GM21786 (cell line): ENCODE measurements around the gene EEF1G.
"Not testable (repeated sequence)": the region's sequence is repeated elsewhere in the genome, so short reads cannot be mapped to it uniquely, and the experiment has no call there.

Experiments
- ATAC-seq: cut with Tn5 transposase; IDR thresholded peaks from one replicate; pipeline ENCODE4 v1.9.1; 2021; ENCODE audit not compliant: unreplicated experiment

The EEF1G gene

DNA sequence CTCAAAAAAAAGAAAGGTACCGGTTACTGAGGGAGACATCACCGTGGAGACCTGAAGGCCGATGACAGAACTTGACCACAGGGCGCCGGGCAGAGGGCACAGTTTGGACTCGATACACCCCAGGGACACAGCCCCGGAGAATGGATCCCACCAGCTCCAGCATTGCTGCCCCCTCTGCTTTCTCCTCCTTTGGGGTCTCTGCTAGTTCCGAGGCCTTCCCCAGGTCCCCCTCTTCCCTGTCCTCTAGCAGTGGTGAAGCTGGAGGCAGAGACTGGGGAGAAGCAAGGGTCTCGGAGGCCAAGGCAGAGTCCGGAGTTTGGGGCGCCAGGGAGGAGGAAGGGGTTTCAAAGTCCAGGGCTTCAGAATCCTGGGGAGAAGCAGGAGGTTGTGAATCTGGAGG is 4.8 kb upstream of the EEF1G start:
- ATAC-seq, result no peak

DNA sequence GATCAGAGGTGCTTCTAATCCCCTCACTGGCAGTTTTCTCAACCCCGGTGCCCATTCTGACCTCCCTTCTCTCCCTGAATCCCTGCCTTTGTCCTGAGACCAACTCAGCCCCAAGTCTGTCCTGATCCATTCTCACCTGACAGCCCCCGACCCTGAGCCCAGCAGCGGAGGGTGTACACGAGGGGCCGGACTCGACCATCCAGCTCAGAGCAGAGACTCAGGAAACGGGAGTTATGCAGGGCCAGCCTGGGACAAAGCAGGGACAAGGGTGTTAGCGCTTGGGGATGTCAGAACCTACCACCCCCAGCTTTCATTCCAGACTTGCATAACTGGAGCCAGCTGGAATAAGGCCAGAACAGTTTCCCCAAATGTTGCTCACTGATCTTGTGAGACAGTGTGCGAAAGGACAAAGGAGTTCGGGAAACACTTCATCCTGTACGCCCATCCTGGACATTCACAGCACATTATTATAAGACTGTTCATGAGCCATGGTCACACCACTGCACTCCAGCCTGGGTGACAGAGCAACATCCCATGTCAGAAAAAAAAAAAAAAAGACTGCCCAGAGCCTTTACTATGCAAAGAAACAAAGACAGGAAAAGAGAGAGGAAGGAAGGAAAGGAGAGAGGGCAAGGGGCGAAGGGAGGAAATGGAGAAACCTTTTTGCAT is 3.5 kb upstream of the EEF1G start:
- no peak for ATAC-seq

DNA sequence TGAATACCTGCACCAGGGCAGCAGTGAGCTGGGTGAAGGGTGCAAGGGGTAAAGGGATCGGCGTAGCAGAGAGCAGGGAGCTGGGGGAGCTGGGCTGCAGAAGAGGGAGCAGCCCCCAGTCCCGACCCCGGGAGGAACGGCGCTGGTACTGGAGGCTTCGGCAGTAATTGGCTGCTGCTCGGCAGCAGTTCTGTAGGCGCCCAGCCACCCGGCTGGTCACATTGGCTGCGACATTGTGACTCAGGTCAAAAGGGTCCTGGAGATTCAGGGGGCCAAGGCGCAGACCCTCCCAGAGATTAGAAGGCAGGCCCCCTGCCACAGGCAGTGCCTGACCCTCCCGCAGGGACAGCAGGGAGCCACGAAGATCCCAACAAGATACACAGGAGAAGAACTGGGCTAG is 2.1 kb upstream of the EEF1G start:
- ATAC-seq, result no peak

DNA sequence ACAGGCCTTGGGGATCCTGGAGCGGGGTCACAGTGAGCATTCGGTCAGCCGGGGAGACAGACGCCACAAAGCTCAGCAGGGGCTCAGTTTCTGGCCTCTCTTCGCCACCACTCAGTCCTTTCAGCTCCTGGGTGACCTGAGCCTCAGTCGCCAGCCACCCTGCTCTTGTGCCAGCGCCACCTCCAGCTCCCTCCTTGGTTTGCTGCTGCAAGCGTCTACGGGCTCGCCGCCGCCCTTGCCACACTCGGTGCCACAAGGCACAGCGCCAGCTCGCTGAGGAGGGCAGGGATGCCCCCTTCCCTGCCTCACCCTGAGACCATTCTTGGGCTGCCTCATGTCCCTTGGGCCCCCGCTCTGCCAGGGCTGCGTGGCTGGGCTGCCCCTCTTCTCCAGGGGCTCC is 1.5 kb upstream of the EEF1G start:
- no peak for ATAC-seq

DNA sequence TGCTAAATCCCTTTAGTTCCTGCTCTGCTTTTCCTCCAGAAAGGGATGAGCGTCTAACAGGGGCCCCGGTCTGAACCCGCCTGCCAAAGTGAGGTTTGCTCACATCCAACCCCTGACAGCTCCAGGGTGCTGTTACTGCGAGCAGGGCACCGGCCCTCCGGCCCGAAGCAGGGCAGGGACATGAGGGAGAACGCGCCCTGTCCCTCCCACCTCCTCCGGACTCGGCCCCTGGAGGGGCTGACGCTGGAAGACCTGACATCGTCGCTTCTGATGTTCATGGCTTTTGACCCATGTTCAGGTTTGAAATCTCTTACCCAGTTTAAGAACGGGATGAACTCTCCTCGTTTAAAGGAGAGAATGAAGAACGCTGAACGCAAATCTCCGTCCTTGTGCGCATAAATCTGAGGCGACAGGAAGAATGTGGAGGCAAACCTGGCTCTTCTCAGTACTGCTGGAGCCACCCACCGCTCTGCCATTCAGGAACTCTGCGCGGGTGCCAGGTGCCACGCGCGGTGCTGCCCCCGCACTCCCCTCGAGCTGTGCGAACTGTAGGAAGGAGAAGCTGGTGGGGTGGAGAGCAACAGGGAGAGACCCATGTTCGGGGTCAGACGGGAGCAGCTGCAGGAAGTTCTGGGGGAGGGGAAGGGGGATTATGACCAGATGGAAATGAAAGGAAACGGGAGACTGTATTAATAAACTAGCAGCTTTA is 826 bp upstream of the EEF1G start:
- peak; percentile 9 for ATAC-seq

DNA sequence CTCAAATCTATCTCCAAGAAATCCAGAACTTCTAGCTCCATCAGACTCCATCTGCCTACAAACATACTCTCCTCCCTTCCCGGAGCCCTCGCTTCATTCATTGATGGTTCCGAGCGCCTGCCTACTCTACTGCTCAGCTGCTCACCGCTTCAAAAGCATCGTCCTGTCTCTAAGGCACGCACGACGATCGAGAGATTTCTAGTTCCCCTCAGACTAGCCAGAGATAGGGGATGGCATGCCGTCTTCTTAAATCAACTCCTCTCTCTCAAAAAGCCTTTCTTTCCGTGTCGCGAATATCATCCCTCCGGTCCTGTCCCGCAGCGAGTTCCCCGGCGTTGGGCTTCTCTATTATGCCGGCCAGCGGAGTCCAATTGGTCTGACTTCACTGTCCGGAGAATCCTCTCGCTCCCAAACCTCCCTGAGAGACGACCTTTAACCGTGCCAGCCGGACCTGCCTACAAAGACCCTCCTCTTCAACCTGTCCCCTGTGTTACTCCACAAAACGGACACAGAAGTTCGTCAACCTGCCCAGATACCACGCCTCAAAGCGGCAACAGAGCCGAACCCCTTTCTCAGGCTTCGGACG is 592 bp downstream of the EEF1G start:
- no peak for ATAC-seq

DNA sequence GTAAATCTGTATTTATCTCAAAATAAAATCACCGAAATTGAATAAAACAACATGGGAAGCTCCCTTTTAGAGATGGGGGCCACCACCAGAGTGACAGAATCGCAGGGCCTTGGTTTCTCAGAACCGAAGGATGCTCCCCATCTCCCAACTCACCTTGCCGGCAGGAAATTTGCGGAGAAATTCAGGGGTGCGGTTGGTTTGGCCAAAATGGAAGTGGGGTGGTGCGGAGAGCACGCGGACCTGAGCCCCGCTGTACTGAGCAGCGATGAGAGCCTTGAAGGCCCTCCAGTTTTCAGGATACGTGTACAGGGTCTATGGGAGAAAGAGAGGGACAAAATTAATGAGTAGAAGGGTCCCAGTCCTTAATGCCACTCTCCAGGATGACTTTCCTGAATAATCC is 1.3 kb downstream of the EEF1G start:
- no peak for ATAC-seq

DNA sequence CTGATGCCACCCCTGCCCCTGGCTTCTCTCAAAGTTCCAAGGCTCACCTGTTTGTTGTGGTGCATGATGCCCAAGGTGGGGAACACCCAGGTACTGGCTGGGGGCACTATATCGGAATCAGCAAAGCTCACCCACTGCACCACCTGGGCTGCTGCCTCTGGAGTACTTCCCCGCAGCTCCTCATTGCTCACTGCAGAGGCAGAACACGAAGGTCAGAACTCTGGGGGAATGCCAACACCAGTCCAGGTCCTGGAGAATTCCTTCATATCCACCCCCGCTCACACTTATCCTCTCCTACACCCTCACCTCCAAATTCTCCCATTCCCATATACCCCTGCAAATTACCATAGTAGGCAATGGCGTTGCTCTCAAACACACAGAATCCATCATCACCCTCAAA is 2.2 kb downstream of the EEF1G start:
- not testable (repeated sequence) for ATAC-seq

DNA sequence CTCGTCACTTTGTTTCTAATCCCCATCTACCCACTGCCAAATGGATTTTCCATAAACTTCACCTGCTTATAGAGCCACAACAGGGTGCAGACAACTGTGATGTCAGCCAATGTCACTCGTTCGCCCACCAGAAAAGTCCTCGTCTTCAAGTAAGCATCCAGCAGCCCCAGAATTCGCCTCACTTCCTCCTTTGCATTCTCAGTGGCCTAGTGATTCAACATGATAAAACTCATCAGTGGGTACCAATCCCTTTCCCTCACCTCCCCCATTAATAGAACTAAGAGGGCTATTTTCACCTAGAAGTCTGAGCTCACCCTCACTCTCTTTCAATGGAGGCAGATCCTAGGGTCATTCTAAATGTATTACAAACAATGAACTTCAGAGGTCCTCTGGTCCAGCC is 2.8 kb downstream of the EEF1G start:
- ATAC-seq, result not testable (repeated sequence)

DNA sequence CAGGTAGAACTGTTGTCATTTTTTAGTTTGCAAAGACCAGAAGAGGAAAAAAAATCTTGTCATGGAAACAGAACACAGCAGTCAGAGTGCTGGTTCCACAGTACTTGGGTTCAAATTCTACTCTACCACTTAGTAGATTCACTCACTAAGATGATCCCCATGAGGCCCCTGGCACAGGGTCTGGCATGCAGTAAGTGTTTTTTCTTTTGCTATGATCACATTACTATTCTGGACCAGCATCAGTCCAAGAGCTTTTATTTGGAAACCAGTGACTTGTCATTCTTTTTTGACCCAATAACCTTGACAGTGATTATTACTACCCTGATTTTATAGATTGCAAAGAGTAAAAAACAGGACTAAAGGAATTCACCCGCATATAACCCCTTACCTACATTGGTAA is 4.1 kb downstream of the EEF1G start:
- no peak for ATAC-seq

DNA sequence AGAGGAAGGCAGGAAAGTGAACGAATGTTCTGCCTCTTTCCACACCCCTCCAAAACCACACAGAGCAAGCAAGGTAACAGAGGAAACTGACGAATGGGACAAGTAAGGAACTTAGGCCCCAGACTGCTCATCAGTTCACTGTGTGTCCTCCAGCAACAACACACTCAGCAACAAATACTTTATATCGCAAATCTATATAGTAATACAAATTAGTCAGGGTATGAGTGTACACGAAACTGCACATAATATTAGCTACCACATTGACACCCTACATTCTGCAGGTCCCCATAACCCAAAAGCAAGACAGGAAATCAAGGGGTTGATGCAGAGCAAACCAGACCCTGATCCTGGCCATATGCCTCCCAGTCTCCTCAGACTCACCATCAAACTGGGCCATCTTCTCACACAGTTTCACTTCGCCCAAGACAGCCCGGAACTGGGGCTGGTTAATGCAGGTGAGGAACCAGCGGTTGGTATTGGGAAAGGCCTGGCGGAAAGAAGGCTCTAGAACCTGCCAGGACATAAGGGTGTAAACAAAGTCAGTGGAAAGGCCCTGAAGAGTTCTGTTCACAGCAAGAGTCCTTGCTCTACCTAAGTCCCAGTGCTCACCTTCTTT is 6.6 kb downstream of the EEF1G start:
- ATAC-seq, result no peak

DNA sequence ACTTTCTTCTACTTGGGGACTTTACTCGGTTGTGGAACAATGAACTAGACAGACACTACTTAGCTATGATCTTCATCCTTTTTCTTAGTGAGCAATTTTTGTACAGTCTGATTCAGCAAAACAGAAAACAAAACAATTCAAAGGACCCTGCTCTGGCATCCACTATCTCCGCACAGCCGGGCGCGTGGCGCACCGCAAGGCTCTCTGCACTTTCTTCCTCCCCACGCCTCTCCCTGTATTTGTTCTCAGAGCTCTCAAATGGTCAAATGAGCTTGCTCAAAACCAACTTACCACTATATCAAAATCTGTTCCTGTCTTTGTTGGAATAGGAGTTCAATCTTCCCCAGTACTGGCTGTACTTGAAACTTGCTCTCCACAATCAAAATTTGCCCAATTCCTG is 7.4 kb downstream of the EEF1G start:
- no peak for ATAC-seq

DNA sequence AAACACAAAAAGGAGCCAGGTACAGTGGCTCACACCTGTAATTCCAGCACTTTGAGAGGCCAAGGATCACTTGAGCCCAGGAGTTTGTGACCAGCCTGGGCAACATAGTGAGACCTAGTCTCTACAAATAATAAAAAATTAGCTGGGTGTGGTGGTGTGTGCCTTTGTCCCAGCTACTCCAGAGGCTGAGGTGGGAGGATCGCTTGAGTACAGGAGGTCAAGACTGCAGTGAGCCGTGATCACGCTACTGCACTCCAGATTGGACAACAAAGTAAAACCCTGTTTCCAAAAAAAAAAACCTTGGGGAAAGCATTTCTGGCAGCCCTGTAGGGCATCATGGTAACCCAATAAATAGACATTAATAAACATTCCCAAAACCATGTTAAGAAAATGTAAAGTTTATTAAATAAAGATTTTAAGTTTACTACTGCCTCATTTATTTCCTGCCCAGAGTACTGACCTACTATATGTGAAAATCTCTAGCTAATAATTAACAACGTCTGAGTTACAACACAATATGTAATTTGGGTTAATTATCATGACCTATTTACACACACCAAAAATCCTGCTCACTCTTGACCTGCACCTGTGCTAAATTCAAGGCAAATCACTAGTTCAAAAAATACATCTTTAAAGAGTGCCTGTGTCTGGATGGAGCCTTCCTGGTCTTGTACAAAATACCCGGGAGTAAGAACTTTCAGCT is 8.4 kb downstream of the EEF1G start:
- no peak for ATAC-seq

DNA sequence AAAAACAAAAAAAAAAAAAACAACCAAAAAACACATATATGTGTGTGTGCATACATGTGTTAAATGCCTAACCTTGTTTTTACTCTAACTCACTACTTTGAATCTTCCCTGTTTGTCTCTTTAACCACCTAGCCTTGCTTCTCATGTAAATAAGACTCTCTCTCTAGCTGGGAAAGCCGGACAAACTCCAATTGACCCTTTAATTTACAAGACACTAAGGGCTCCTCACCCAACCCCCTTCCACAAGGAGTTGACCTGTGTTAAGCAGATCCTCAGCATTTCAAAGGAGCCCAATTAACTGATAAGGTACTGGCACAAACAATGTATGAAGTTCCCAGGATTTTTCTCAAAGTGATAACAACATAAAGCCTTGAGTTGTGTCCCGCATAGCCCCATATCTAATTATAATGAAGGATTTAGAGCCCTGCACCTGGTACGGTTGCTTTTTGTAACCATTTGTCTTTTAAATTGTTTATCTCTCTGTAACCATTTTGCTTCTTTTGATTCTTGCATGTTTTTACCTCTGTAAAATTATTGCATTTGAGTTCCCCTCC is 11.9 kb downstream of the EEF1G start:
- ATAC-seq, result not testable (repeated sequence)

DNA sequence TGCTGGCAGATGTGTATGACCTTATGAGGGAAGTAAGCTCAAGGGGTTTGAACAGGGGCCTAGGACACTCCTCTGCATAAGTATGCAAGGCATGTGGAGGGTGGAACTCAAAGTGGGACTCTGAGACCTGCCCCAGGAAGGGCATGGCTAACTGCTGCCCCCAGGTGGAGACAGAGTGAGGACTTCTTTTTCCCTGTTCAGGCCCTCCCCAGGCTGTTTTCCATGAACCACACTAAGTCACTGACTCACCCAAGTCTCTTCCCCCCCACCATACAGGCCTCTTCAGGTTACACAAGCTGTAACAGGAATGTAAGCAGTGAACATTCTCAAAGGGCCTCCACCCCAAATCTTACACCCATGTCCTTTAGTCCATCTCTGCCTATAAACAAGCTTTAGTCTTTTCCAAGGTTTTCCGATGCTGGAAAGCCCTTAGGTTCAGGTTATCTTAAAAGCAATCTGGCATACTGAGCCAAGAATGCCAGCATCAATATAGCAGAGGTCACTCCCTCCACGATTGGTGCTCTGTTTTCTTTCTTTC is 13.1 kb downstream of the EEF1G start:
- no peak for ATAC-seq

DNA sequence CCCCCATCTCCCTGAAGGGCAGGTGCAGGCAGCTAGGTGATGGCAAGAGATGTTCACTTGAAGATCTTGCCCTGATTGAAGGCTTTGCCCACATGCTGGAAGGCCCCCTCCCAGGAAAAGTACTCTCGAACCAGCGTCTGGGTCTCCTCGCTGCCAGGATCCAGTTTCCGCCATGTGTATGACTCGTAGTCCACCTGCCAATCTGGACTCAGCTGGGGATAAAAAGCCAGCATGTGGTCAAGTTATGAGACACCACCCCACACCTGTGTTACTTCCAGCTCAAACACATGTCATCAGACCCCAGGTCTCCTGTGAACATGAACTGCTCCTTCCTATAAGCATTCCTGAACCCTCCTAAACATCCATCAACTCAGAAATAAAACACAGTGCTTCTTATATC is 14.1 kb downstream of the EEF1G start:
- not testable (repeated sequence) for ATAC-seq

DNA sequence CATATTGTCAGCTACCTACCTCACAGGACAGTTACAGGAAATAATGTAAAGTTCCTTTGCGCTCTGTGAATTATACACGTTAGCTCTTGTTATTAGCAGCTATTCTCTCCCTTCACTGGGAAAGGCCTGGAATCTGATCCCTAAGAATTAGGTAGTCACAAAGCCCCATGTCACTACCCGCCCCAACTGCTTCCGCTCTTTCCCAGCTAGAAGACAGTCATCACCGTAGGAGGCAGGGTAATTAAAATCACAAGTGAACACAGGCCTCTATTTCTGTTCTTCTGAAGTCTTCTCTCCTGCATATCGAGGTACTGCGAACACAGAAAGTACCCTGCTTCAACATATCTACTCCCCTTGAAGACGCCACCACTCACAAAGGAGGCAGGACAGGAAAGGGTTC is 14.5 kb downstream of the EEF1G start:
- no peak for ATAC-seq

DNA sequence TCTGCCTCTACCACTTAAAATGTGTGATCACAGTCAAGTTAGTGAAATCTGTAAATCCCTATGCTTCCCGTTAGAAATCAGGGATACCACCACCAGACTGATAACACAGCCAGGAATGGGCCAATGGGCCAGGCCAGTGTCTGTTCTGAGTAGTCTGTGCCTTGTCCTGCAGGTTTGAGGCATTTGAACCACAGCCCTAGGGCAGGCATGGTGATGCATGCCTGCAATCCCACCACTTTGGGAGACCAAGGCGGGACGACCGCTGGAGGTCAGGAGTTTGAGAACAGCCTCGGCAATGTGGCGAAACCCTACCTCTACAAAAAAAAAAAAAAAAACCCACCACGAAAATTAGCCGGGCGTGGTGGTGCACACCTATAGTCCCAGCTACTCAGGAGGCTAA is 15.0 kb downstream of the EEF1G start:
- no peak for ATAC-seq

DNA sequence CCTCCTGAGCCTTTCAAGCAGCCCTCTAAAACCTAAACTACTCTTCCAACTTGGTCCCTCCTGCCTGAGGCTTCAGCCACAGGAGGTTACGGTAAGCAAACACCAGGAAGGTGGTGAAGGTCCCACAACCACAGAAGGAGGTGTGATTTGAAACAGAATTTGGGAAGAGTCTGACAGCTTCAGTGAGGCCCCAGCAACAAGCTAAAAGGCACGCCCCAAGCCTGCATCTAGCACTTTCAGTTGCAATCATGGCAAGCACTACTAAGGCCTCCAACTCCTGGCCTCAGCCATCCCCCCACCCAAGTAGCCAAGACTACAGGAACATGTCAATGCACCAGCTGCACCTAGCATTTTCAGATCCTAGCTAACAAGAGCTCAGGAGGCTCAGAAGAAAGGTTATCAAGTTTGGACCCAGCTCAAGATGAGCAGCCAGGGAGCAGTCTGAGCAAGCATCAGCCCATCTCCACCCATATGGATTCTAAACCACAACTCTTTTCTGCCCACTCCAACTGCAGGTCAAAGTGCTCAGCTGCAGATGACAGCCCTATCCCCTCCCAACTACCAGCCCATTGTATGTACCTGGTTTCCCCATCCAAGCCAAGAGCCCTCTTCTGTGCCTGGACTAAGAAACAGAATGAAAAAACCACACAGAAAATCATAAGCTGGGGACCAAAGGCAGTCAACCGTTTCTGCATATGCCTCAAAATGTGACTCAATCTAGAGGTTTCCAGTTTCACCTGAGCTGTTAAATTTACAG is 16.6 kb downstream of the EEF1G start:
- ATAC-seq, result no peak
